22Rv1 (cell line): ENCODE results near the gene RMND5B.

Source experiments
- CTCF ChIP-seq: fragments of 450-650 bp; IDR thresholded peaks from 2 replicates; pipeline ENCODE4 v1.5.1; 2017; ENCODE audit warnings: mild to moderate bottlenecking
- ZFX ChIP-seq: fragments of 450-650 bp; IDR thresholded peaks from 2 replicates; pipeline ENCODE4 v1.6.1; 2017; ENCODE audit warnings: antibody characterized with exemption, borderline replicate concordance

GRCh38 chr5:178143901-178144300, 13.1 kb downstream of the RMND5B start:
- TF ChIP-seq CTCF (no peak), ZFX (no peak)
